ENCODE measurements around the gene FHL5.
"Not testable (repeated sequence)": the region's sequence is repeated elsewhere in the genome, so short reads cannot be mapped to it uniquely, and the experiment has no call there.

Gene FHL5, protein sequence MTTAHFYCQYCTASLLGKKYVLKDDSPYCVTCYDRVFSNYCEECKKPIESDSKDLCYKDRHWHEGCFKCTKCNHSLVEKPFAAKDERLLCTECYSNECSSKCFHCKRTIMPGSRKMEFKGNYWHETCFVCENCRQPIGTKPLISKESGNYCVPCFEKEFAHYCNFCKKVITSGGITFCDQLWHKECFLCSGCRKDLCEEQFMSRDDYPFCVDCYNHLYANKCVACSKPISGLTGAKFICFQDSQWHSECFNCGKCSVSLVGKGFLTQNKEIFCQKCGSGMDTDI

GRCh38 chr6:96562886-96563285 lies at the start of gene FHL5:
TSS of gene FHL5 (plus strand) at chr6:96563128. CDS start at chr6:96603614, 40,486 bp downstream.
- no peak for DNase-seq

- DNase-seq: peak; percentile 26
These were observed 42.5 kb upstream of the FHL5 start for GRCh38 chr6:96520171-96521115.

DNA sequence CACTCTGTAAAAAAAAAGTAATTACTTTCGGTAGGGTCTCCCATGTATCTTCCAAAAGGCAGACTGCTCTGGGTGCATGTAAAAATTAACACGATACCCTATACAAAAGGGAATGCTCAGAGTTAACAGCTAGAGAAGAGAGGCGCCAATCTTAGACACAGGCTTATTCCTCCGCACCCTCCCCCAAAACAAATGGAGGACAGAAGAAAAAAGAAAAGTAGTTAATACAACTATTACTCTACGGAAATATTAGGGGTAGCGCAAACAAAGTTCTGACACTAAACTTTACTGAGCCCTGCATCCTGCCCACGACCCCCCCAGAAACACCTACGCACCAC lies 41.7 kb upstream of the FHL5 start:
- DNase-seq: no peak

DNA sequence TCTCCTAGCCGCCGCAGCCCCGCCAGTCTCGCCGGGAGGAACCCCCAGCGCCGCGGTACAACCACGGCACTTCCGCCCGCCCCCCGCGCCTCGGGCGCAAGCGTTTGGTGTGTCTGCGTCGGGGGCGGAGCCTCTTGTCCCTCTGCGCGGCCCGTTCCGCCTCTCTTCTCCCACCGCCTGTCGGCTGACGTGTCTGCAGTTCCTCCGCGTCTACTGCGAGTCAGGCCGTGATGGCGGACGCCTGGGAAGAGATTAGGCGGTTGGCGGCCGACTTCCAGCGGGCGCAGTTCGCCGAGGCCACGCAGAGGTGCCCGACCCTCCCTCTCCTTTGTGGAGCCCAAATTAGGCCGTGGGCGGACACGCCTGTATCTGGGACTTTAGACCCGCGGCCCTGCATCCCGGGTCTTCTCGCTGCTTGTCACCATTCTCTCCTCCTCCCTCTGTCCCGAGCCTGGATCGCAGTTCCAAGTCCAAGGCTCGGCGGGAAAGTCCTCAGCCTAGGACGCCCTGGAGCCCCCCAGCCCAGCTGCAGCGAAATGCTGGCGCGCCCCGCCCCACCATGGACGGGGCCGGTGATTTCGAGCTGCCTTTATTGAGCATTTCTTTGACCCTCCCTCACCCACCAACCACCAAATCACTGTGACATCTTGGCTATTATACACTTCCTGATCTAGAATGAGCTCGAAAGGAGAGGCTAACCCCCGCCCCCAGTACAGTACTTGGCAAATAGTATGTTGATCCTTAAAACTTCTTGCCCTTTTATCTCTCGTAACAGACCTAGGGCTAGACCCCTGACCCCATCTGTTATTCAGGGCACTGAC lies 41.1 kb upstream of the FHL5 start, which contains the start of gene UFL1:
Gene UFL1, plus strand, starts transcription at position 163 of the 821 bp plus-strand sequence. Its CDS starts 68 bp downstream, at position 231.
- DNase-seq: peak; percentile 92

DNA sequence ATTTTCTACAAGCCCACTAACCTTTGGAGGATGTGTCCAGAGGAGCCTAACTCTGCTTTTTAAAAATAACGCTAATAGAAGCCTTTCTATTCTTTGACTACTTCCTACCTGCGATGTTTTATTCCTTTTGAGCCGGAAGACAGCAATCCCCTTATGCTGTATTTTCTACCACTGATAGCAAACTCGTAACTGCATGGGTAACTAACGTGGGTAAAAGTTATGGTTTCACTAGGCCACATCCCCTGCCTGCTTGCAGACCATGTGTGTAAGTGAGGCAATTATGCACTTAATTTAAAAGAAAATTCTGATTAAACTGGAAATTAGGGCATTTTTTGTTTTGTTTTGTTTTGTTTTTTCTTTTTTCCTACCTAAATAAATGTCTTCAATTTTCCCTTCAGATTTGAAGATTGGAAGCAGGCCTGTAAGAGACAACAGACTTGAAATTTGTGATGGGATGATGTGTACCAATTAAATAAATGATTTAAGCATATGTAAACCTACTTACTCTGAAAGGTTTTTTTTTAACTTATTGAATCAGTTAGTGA lies 40.4 kb upstream of the FHL5 start:
- peak; percentile 13 for DNase-seq

GRCh38 chr6:96528193-96528592 lies 34.7 kb upstream of the FHL5 start:
- no peak for DNase-seq

GRCh38 chr6:96532399-96532798 lies 30.5 kb upstream of the FHL5 start:
- DNase-seq: no peak

DNA sequence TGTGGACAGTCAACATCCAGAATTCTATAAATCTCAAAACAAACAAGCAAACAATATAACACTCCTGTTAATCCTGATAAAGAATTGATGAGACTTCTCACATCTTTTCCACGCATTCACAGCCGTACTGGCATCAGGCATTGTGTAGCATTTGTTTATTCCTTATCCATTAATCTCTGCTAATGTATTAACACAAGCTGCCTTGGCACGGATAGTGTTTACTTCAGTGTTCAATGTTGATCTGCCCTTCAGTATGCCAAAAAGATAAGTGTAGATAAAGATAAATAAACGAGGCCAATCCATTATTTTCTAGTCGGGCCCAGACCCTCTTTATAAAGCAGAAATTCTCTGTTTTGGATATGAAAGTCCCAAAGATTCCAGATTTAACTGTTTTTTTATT lies 25.2 kb upstream of the FHL5 start:
- DNase-seq: no peak

GRCh38 chr6:96542702-96543101 lies 20.2 kb upstream of the FHL5 start:
- DNase-seq: no peak

GRCh38 chr6:96545882-96546281 lies 17.0 kb upstream of the FHL5 start:
- DNase-seq: no peak

- DNase-seq: no peak
These were observed 15.3 kb upstream of the FHL5 start for GRCh38 chr6:96547654-96548053.

DNA sequence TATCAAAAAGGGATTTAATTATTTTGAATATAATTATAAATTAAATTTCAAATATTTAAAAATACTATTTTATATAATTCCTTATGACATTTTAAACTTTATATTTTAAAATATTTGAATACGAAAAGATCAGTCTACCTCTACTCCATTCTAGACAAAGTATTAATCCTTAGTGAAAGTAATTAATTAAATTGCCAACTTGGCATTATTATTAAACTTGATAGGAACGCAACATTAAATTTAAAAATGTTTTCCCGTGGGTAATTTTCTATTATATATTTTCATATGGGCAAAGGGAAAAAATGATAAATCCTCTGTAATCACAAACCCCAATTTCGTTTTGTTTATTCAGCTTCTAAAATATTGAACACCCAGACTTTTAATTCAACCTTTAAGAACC lies 8.4 kb upstream of the FHL5 start:
- DNase-seq: no peak

DNA sequence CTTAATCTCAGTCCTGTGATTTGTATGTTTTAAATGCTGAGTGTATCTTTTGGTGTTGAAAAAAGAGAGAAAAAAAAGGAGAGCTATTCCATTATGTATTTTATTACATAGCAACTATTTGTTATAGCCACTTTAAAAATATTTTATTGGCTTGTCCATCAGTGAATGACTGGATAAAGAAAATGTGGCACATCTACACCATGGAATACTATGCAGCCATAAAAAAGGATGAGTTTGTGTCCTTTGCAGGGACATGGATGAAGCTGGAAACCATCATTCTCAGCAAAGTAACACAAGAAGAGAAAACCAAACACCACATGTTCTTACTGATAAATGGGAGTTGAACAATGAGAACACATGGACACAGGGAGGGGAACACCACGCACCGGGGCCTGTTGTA lies 3.2 kb upstream of the FHL5 start:
- DNase-seq: not testable (repeated sequence)

DNA sequence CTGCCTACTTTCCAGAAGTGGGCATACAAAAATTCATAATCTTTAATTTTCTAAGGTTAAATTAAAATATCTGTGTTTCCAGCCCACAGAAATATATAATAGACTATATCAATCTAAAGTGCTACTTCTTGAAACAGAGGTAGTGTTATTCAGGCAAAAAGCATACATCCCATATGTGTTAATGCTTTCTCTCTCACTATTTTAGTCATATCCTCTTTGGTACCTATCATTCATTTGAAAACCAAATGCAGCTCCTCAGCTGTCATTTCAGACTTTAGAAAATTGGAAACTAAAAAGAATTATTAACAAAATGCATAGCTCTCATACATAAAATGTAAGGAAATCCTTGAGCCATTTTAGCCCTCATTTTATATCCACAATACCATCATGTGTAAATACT lies 925 bp downstream of the FHL5 start:
- no peak for DNase-seq

- DNase-seq: no peak
These were observed 7.1 kb downstream of the FHL5 start for GRCh38 chr6:96570053-96570452.

DNA sequence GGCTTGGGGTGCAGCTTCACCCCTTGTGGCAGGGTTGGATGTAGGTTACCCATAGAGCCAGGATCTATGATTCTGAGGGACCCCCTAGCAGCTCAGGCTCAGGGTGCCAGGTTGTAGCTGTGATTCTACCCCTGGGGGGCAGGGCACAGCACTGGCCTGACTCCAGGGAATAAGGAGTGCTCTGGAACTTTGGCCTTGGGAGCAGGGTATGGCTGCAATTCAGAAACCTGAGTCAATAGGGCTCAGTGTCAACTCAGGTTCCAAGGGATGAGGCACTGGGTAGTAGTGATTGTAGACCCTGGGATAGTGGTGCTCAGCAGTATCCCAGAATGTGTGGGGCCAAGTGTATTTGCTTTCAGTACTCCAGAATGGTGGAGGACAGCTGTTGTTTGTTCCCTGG lies 8.6 kb downstream of the FHL5 start:
- no peak for DNase-seq

DNA sequence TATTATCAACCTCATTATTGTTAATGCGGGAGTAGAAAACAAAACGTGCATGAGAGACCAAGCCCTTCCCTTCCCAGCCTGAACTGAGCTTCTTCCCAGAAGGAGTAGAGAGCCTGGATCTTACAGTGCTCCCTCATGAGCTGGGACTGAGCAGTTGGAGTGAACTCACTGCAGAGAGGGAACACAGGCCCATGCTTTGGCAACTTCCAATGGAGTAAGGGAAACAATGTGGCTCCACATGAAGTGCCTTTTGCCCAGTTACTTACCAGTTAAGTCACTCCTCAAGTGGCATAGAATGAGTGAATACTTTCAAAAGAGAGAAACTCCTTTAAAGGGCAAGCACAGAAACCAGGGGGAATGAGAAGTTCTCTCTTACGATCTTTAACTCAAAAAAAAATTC lies 12.4 kb downstream of the FHL5 start:
- DNase-seq: no peak

- DNase-seq: no peak
These were observed 13.3 kb downstream of the FHL5 start for GRCh38 chr6:96576221-96576620.

- no peak for DNase-seq
These were observed 19.1 kb downstream of the FHL5 start for GRCh38 chr6:96582021-96582420.

- DNase-seq: no peak
These were observed 19.5 kb downstream of the FHL5 start for GRCh38 chr6:96582436-96582835.

DNA sequence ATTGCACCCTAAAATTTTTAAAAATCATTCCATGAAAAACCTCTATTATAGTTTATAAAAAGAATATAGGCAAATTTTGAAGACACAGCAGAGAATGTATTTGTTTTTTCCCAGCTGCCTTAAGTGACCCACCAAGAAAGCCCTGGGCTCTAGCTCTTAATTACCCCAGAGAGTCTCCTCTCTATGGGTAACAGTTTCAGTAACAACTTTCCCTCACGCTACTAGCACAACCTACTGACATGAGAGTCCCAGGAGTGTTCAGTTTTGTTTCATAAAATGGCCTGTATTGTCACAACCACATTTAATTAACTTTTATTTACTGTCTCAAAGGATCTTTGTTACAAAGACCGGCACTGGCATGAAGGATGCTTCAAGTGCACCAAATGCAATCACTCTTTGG lies 41.5 kb downstream of the FHL5 start:
- DNase-seq: no peak

- no peak for DNase-seq
These were observed 45.1 kb downstream of the FHL5 start for GRCh38 chr6:96608074-96608473.

- DNase-seq: no peak
These were observed 47.1 kb downstream of the FHL5 start for GRCh38 chr6:96610019-96610418.
